Effector CD4-positive, alpha-beta T cell (primary cell): Measurements from ENCODE around the gene INTS13.
A peak's percentile ranks its signal among the peaks of the same experiment; 100 is the strongest.
"Not testable (repeated sequence)": the region's sequence is repeated elsewhere in the genome, so short reads cannot be mapped to it uniquely, and the experiment has no call there.

Experiments used
- DNase-seq: peaks from one replicate; pipeline ENCODE4 v3.0.0-alpha.2; 2020
- total RNA-seq: gene quantifications from one replicate; lab custom pipeline; 2026; lab: John Stamatoyannopoulos, UW

Gene INTS13
- 33.2 reads per million, percentile 59 among the genes with 10 or more reads in this experiment for total RNA-seq

GRCh38 chr12:26937863-26938700 lies at the start of gene INTS13, which contains the start of gene FGFR1OP2:
Gene INTS13 (minus strand): TSS chr12:26937981. CDS start chr12:26936803, 1,178 bp downstream.
Gene FGFR1OP2 (plus strand): TSS chr12:26938470. CDS start chr12:26954159, 15,689 bp downstream.
- peak; percentile 97 for DNase-seq

- DNase-seq, result no peak
Observed at GRCh38 chr12:26982866-26983265, 45.1 kb upstream of the INTS13 start.

GRCh38 chr12:26979733-26980132 lies 42.0 kb upstream of the INTS13 start:
- DNase-seq, result no peak

GRCh38 chr12:26978801-26979200 lies 41.0 kb upstream of the INTS13 start:
- DNase-seq, result no peak

DNA sequence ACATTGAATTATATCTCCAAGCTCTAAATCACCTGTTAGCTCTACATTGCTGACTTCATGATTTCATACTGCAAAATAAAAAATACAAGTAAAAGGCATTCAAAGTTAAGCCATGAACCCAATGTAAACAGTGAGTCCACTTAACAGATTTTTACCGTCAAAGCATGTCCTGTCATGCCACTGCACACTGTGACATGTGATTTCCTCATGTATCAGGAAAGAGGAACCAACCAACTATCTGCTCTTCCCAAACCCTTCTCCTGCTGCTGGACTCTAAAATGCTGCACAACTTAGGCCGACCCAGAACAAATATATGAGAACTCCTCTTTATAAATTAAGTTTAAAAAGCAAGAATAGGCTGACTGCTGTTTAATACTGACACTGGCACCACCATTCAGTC lies 38.9 kb upstream of the INTS13 start:
- DNase-seq, result no peak

GRCh38 chr12:26971963-26972362 lies 34.2 kb upstream of the INTS13 start:
- DNase-seq, result peak; percentile 51

- no peak for DNase-seq
Observed at GRCh38 chr12:26970136-26970535, 32.4 kb upstream of the INTS13 start.

DNA sequence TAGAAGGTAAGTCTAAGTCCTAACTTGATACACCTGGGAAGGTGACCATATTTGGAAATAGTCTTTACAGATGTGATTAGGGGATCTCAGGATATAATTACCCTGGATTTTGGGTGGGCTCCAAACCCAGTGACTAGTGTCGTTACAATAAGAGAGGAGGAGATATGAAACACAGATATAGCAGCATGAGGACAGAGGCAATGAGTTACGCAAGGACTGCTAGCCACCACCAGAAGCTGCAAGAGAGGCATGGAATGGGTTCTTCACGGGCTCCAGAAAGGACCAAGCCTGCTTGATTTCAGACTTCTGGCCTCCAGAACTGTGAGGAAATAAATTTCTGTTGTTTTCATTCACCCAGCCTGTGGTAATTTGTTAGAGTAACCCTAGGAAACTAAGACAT lies 29.1 kb upstream of the INTS13 start:
- DNase-seq, result no peak

GRCh38 chr12:26963413-26963812 lies 25.6 kb upstream of the INTS13 start:
- DNase-seq, result no peak

GRCh38 chr12:26961803-26962202 lies 24.0 kb upstream of the INTS13 start:
- no peak for DNase-seq

GRCh38 chr12:26961391-26961790 lies 23.6 kb upstream of the INTS13 start:
- not testable (repeated sequence) for DNase-seq

GRCh38 chr12:26954027-26954426 lies 16.2 kb upstream of the INTS13 start:
- no peak for DNase-seq

GRCh38 chr12:26953447-26953846 lies 15.7 kb upstream of the INTS13 start:
- no peak for DNase-seq

DNA sequence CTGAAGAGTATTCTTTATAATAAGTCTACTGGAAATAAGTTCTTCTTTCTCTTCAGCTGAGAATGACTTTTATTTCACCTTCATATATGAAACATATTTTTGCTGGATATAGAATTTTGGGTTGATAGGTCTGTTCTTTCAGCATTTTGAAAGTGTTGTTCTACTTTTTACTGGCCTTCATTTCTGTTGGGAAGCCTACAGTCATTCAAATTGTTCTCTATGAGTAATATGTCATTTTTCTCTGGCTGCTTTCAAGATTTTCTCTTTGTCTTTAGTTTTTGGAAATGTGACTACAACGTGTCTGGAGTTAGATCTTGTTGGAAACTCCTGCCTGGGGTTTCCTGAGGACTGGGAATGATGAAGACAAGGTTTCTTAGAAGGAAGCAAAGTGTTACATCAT lies 10.5 kb upstream of the INTS13 start:
- no peak for DNase-seq

DNA sequence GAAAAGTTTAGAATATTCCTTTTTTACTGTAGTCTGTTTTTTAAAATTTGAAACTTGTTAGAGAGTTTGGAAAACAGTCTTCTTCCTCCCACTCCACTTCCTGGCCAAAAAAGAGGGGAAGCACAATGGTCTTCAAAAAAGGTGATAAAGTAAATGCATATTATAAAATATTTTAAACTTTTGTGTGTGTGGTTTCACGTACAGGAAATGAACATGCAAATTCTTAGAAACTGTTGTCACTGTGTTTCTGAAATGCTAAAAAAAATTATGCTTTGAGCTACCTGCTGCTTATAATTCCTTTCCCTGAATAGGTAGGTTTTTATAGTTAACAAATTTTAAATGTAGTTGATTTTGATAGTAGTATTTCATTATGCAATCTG lies 3.4 kb upstream of the INTS13 start:
- DNase-seq, result no peak

GRCh38 chr12:26940516-26941214 lies 2.9 kb upstream of the INTS13 start:
- DNase-seq, result peak; percentile 19

- no peak for DNase-seq
Observed at GRCh38 chr12:26939953-26940352, 2.2 kb upstream of the INTS13 start.

DNA sequence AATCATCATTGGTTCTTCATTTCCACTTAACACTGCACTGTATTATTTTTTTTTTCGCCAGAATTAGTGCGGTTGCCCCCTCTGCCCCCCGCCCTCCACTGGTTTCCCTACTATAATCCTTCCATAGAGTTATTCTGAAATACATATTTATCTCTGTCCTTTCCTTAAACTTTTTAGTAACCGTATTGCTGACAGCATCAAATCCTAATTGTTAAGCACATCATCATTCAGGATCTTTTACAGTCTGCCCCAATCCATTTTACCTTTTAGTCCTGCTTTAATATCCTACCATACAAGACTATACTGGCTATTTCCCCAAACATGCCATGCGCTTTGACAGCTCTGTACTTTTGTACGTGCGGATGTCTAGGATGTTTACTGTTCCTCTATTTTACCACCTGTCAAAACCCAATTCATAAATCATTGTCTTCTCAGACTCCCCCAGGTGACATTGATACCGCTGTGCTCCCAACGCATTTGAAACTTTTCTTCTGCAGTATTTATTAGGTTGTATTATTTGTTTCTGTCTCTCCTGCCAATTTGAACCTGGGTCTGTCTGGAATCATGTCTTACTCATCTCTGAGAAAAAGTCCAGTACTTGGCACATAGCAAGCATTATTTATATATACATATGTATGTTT lies 1.5 kb upstream of the INTS13 start:
- DNase-seq, result no peak

DNA sequence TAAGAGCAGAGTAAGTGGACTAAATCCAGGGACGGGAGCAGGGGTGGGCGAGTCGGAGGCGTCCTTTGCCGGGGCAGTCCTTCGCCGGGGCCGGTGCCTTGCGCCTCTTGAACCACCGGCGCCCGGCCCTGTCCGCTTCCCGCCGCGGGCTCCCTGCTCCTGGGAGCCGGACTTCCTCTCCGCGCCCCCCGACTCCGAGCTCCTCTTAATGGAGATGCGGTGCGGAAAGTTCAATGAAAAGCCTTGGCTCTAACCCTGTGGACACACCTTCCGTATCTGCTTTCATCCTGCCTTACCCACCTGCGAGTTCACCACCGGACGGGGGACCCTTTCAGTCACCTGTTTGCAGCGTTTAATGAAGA lies 901 bp upstream of the INTS13 start:
- peak; percentile 16 for DNase-seq

GRCh38 chr12:26937443-26937862 lies 328 bp downstream of the INTS13 start:
- DNase-seq, result no peak

- DNase-seq, result no peak
Observed at GRCh38 chr12:26936559-26937442, 980 bp downstream of the INTS13 start.

GRCh38 chr12:26935636-26936378 lies 2.0 kb downstream of the INTS13 start:
- no peak for DNase-seq
